H9 (cell line): ENCODE results near the gene UCK1. TPM values are rescaled to one million over a fixed set of nuclear protein-coding genes. Genes with fewer than 3 reads are reported as not detected.
A peak's percentile ranks its signal among the peaks of the same experiment; 100 is the strongest.

Experiments used
- DNase-seq: peaks from one replicate; pipeline ENCODE4 v3.0.0-alpha.2; 2017
- H2AFZ ChIP-seq: one replicate; pipeline ENCODE4 v1.6.1; 2013; ENCODE audit warnings: mild to moderate bottlenecking, low read length, control low read depth, moderate library complexity
- H2AK5ac ChIP-seq: 2 replicates; pipeline ENCODE4 v1.6.1; 2013; ENCODE audit warnings: low read length, control low read depth, mixed read lengths; ENCODE audit not compliant: insufficient read length
- H2BK120ac ChIP-seq: one replicate; pipeline ENCODE4 v1.6.1; 2013; ENCODE audit warnings: low read depth, mild to moderate bottlenecking, low read length, control low read depth, inconsistent platforms; ENCODE audit not compliant: poor library complexity, severe bottlenecking
- H2BK12ac ChIP-seq: 2 replicates; pipeline ENCODE4 v1.6.1; 2013; ENCODE audit warnings: low read length, control low read depth, mixed read lengths, low read depth; ENCODE audit not compliant: insufficient read length
- H2BK15ac ChIP-seq: 2 replicates; pipeline ENCODE4 v1.6.1; 2013; ENCODE audit warnings: low read depth, low read length, control low read depth
- H2BK20ac ChIP-seq: one replicate; pipeline ENCODE4 v1.6.1; 2013; ENCODE audit warnings: low read depth, mild to moderate bottlenecking, low read length, control low read depth, inconsistent platforms; ENCODE audit not compliant: poor library complexity, severe bottlenecking
- H2BK5ac ChIP-seq: 2 replicates; pipeline ENCODE4 v1.6.1; 2013; ENCODE audit warnings: low read length, control low read depth, mixed read lengths; ENCODE audit not compliant: insufficient read length
- H3K14ac ChIP-seq: 2 replicates; pipeline ENCODE4 v1.6.1; 2013; ENCODE audit warnings: low read length, control low read depth; ENCODE audit not compliant: insufficient read depth
- H3K18ac ChIP-seq: 2 replicates; pipeline ENCODE4 v1.6.1; 2013; ENCODE audit warnings: low read depth, mild to moderate bottlenecking, mixed read lengths, low read length, control low read depth; ENCODE audit not compliant: insufficient read length
- H3K23ac ChIP-seq: 2 replicates; pipeline ENCODE4 v1.6.1; 2013; ENCODE audit warnings: low read length, control low read depth, mixed read lengths, low read depth; ENCODE audit not compliant: insufficient read length
- H3K23me2 ChIP-seq: 2 replicates; pipeline ENCODE4 v1.6.1; 2013; ENCODE audit warnings: low read depth, mild to moderate bottlenecking, mixed read lengths, low read length, control low read depth; ENCODE audit not compliant: insufficient read length, poor library complexity, severe bottlenecking
- H3K27ac ChIP-seq: 2 replicates; pipeline ENCODE4 v1.5.1; 2013; ENCODE audit warnings: low read length, control low read depth, mixed read lengths, low read depth; ENCODE audit not compliant: insufficient read length
- H3K27me3 ChIP-seq: 2 replicates; pipeline ENCODE4 v1.6.1; 2013; ENCODE audit warnings: low read length, control low read depth, inconsistent platforms; ENCODE audit not compliant: insufficient read depth
- H3K4ac ChIP-seq: 2 replicates; pipeline ENCODE4 v1.6.1; 2013; ENCODE audit warnings: low read depth, mild to moderate bottlenecking, control low read depth, inconsistent platforms, low read length, moderate library complexity
- H3K4me1 ChIP-seq: 2 replicates; pipeline ENCODE4 v1.6.1; 2013; ENCODE audit warnings: low read length, control low read depth, inconsistent platforms; ENCODE audit not compliant: insufficient read depth
- H3K4me2 ChIP-seq: 2 replicates; pipeline ENCODE4 v1.6.1; 2013; ENCODE audit warnings: low read length, control low read depth, mixed read lengths; ENCODE audit not compliant: insufficient read length, insufficient read depth
- H3K56ac ChIP-seq: 2 replicates; pipeline ENCODE4 v1.6.1; 2013; ENCODE audit warnings: low read depth, mild to moderate bottlenecking, mixed read lengths, low read length, control low read depth; ENCODE audit not compliant: insufficient read length
- H3K79me1 ChIP-seq: 2 replicates; pipeline ENCODE4 v1.6.1; 2013; ENCODE audit warnings: low read depth, mild to moderate bottlenecking, moderate library complexity, low read length, control low read depth, inconsistent platforms; ENCODE audit not compliant: insufficient read depth, poor library complexity, severe bottlenecking
- H3K79me2 ChIP-seq: 2 replicates; pipeline ENCODE4 v1.6.1; 2013; ENCODE audit warnings: low read length, control low read depth, inconsistent platforms; ENCODE audit not compliant: insufficient read depth
- H3K9ac ChIP-seq: 2 replicates; pipeline ENCODE4 v1.6.1; 2013; ENCODE audit warnings: low read length, control low read depth, mixed read lengths; ENCODE audit not compliant: insufficient read length; ENCODE audit errors: extremely low read depth
- H3K9me3 ChIP-seq: one replicate; pipeline ENCODE4 v1.6.1; 2013; ENCODE audit warnings: low read depth, low read length, inconsistent platforms; ENCODE audit not compliant: control insufficient read depth
- H3T11ph ChIP-seq: one replicate; pipeline ENCODE4 v1.6.1; 2013; ENCODE audit warnings: mild to moderate bottlenecking, low read length, control low read depth, inconsistent platforms
- H4K20me1 ChIP-seq: one replicate; pipeline ENCODE4 v1.6.1; 2013; ENCODE audit not compliant: control insufficient read depth, insufficient read length, insufficient read depth
- H4K5ac ChIP-seq: 2 replicates; pipeline ENCODE4 v1.6.1; 2013; ENCODE audit warnings: low read depth, mild to moderate bottlenecking, mixed read lengths, low read length, control low read depth; ENCODE audit not compliant: insufficient read length
- H4K8ac ChIP-seq: replicated peaks from 2 replicates; pipeline ENCODE4 v1.6.1; 2013; ENCODE audit warnings: low read length, control low read depth, mixed read lengths, low read depth; ENCODE audit not compliant: insufficient read length
- H4K91ac ChIP-seq: 2 replicates; pipeline ENCODE4 v1.6.1; 2013; ENCODE audit warnings: low read depth, mild to moderate bottlenecking, moderate library complexity, mixed read lengths, low read length, control low read depth; ENCODE audit not compliant: insufficient read length
- H3K27ac Mint-ChIP-seq, 3 experiments: 2 replicates in 2 of 3; 3 replicates in 1 of 3; pipeline ENCODE4 v1.8.0; 2020 to 2021; ENCODE audit warnings: mixed read lengths in 3 of 3, mild to moderate bottlenecking in 1 of 3, moderate library complexity in 1 of 3
- H3K27me3 Mint-ChIP-seq: 2 replicates; pipeline ENCODE4 v1.8.0; 2021; ENCODE audit warnings: low read depth, mild to moderate bottlenecking, moderate library complexity, mixed read lengths
- H3K36me3 Mint-ChIP-seq, 3 experiments: 2 replicates in 2 of 3; 3 replicates in 1 of 3; pipeline ENCODE4 v1.8.0; 2020 to 2021; ENCODE audit warnings: low read depth in 3 of 3, mixed read lengths in 3 of 3; ENCODE audit not compliant: insufficient read depth in 1 of 3
- H3K4me1 Mint-ChIP-seq, 2 experiments: 2 replicates each; pipeline ENCODE4 v1.8.0; 2020; ENCODE audit warnings: mixed read lengths in 2 of 2
- H3K4me3 Mint-ChIP-seq, 2 experiments: 2 replicates in 1 of 2; 3 replicates in 1 of 2; pipeline ENCODE4 v1.8.0; 2020 to 2021; ENCODE audit warnings: mild to moderate bottlenecking in 2 of 2, mixed read lengths in 2 of 2, moderate library complexity in 1 of 2
- H3K9me3 Mint-ChIP-seq, 2 experiments: 2 replicates in 1 of 2; 3 replicates in 1 of 2; pipeline ENCODE4 v1.8.0; 2020; ENCODE audit warnings: mild to moderate bottlenecking in 2 of 2, mixed read lengths in 2 of 2, moderate library complexity in 1 of 2
- WGBS: extraction: QIAGEN DNeasy Blood & Tissue Kit; methylation state at CpG from one replicate; pipeline ENCODE4 v1.1.7; 2013; ENCODE audit warnings: missing lambda C conversion rate, low lambda C conversion rate, mixed read lengths; ENCODE audit not compliant: insufficient read length; ENCODE audit errors: extremely low coverage; 5-methylcytosine and 5-hydroxymethylcytosine counted together
- total RNA-seq: library from RNA; stranded (reverse); gene quantifications from 2 replicates; pipeline ENCODE4 v1.2.1, GENCODE V29; 2021
- TF ChIP-seq, protein P1 (sequence below): fragments of 200-600 bp; sonication (generic); conservative IDR thresholded peaks from 3 replicates; pipeline ENCODE4 v1.8.0; 2021; ENCODE audit warnings: antibody characterized with exemption, mild to moderate bottlenecking

Gene UCK1
- total RNA-seq, 1 experiment from 2014 or later: 54.2 TPM

GRCh38 chr9:131499254-131499767, 31.8 kb downstream of the UCK1 start:
- H3K27ac Mint-ChIP-seq: peak overlapping the region in 1 of 3 experiments; percentile 92; a peak in 3 of 7 replicates
- Histone ChIP-seq H3K27ac (no peak overlapping the region), H2BK5ac (no peak overlapping the region), H2BK120ac (no peak overlapping the region), H4K20me1 (peaks cover 2% of the 10 kb centered on the region), H3K23me2 (peaks cover 9% of the 10 kb centered on the region), H2AFZ (no peak overlapping the region), H3K4ac (no peak overlapping the region), H2AK5ac (no peak overlapping the region), H3K23ac (no peak overlapping the region), H3K9ac (no peak overlapping the region), H3K9me3 (no peaks in the 10 kb centered on the region), H4K8ac (no peak overlapping the region), H3K56ac (no peak overlapping the region), H3K4me2 (no peak overlapping the region), H3K79me2 (no peaks in the 10 kb centered on the region), H3K14ac (no peak overlapping the region), H4K5ac (no peak overlapping the region), H2BK15ac (no peak overlapping the region), H3K18ac (no peak overlapping the region), H3K4me1 (no peaks in the 10 kb centered on the region), H2BK12ac (no peak overlapping the region), H3K79me1 (no peaks in the 10 kb centered on the region), H3K27me3 (no peaks in the 10 kb centered on the region), H3T11ph (no peak overlapping the region), H2BK20ac (no peak overlapping the region), H4K91ac (no peak overlapping the region)
- peaks cover 7% of the 10 kb centered on the region for H3K27me3 Mint-ChIP-seq
- DNase-seq: no peak
- H3K36me3 Mint-ChIP-seq: peaks cover 29 to 74% (median 61%) of the 10 kb centered on the region in 3 experiments; a peak in 6 of 7 replicates
- TF ChIP-seq, protein P1, sequence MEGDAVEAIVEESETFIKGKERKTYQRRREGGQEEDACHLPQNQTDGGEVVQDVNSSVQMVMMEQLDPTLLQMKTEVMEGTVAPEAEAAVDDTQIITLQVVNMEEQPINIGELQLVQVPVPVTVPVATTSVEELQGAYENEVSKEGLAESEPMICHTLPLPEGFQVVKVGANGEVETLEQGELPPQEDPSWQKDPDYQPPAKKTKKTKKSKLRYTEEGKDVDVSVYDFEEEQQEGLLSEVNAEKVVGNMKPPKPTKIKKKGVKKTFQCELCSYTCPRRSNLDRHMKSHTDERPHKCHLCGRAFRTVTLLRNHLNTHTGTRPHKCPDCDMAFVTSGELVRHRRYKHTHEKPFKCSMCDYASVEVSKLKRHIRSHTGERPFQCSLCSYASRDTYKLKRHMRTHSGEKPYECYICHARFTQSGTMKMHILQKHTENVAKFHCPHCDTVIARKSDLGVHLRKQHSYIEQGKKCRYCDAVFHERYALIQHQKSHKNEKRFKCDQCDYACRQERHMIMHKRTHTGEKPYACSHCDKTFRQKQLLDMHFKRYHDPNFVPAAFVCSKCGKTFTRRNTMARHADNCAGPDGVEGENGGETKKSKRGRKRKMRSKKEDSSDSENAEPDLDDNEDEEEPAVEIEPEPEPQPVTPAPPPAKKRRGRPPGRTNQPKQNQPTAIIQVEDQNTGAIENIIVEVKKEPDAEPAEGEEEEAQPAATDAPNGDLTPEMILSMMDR: no peak
- WGBS: no CpG with 5 or more reads among the region's 7 CpGs
- peaks cover 23 to 33% of the 10 kb centered on the region in 2 experiments for H3K4me1 Mint-ChIP-seq
- H3K4me3 Mint-ChIP-seq: no peak overlapping the region
- no peaks in the 10 kb centered on the region for H3K9me3 Mint-ChIP-seq
